K562 (cell line): ENCODE measurements around the gene ADAP1.
"Not testable (repeated sequence)": the region's sequence is repeated elsewhere in the genome, so short reads cannot be mapped to it uniquely, and the experiment has no call there.

Experiments
- ARID4B ChIP-seq: sonication (generic); formaldehyde crosslinking; IDR thresholded peaks from 2 replicates; pipeline ENCODE4 v1.8.0; 2022; ENCODE audit warnings: mild to moderate bottlenecking, missing genetic modification reagents
- CTCF ChIP-seq, 3 experiments: IDR thresholded peaks in 2 of 3; conservative IDR thresholded peaks in 1 of 3; 2 replicates each; pipeline ENCODE4 v1.5.1; 2011 to 2012; ENCODE audit warnings: low read length in 3 of 3, mild to moderate bottlenecking in 3 of 3, control low read depth in 2 of 3, improper control_type of control experiment in 1 of 3, inconsistent platforms in 1 of 3, low read depth in 1 of 3, mixed read lengths in 1 of 3, moderate library complexity in 1 of 3; ENCODE audit not compliant: insufficient read depth in 2 of 3
- GATA2 ChIP-seq: sonication (generic); formaldehyde crosslinking; IDR thresholded peaks from 2 replicates; pipeline ENCODE4 v1.4.0; 2020; ENCODE audit warnings: mild to moderate bottlenecking, missing genetic modification reagents
- HCFC1 ChIP-seq: IDR thresholded peaks from 2 replicates; pipeline ENCODE4 v1.6.1; 2012; ENCODE audit warnings: low read depth, low read length, improper control_type of control experiment
- NCOR1 ChIP-seq: fragments of 450-650 bp; IDR thresholded peaks from 2 replicates; pipeline ENCODE4 v1.6.1; 2016; ENCODE audit warnings: mild to moderate bottlenecking, moderate library complexity
- RBM34 ChIP-seq: fragments of 200-400 bp; formaldehyde crosslinking; IDR thresholded peaks from 2 replicates; pipeline ENCODE4 v1.6.1; 2018; ENCODE audit warnings: low read length, borderline replicate concordance; ENCODE audit not compliant: insufficient read depth
- RCOR1 ChIP-seq, 2 experiments: IDR thresholded peaks; 2 replicates each; pipeline ENCODE4 v1.6.1; 2012; ENCODE audit warnings: low read depth in 2 of 2, low read length in 2 of 2, borderline replicate concordance in 1 of 2, improper control_type of control experiment in 1 of 2
- TAF1 ChIP-seq: IDR thresholded peaks from 2 replicates; pipeline ENCODE4 v1.6.1; 2011; ENCODE audit warnings: mild to moderate bottlenecking, low read length, moderate library complexity; ENCODE audit not compliant: insufficient read depth, control insufficient read depth, severe bottlenecking; ENCODE audit errors: extremely low read depth

DNA sequence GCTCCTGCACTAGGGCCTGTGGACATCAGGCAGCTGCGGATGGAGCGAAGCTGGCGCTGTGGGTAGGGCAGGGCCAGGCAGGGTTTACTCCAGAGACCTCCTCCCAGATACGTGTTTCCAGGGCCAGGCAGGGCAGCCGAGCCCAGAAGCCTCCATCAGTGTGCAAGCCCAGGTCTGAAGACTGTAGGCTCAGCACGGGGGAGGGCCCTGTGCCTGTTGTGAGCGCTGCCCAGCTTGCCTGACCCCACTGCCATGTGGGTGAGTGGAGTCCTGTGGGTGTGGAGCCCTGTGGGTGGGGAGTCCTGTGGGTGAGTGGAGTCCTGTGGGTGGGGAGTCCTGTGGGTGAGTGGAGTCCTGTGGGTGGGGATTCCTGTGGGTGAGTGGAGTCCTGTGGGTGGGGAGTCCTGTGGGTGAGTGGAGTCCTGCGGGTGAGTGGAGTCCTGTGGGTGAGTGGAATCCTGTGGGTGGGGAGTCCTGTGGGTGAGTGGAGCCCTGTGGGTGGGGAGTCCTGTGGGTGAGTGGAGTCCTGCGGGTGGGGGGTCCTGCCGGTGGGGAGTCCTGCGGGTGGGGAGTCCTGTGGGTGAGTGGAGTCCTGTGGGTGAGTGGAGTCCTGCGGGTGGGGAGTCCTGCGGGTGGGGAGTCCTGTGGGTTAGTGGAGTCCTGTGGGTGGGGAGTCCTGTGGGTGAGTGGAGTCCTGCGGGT lies 46.7 kb upstream of the ADAP1 start:
- not testable (repeated sequence) for TF ChIP-seq RBM34; ARID4B (CRISPR knock-in tag); HCFC1; NCOR1; GATA2; RCOR1 (IDR thresholded peaks at IDR 0.05; ENCODE audit: borderline replicate concordance in 1 of 2, low read depth in 2 of 2, low read length in 2 of 2); TAF1; CTCF (IDR thresholded peaks at IDR 0.05 in 2 of 3, conservative IDR thresholded peaks at IDR 0.05 in 1 of 3; ENCODE audit: insufficient read depth in 2 of 3, low read depth in 1 of 3, low read length in 3 of 3)
